GM19240 (cell line): Measurements from ENCODE around the gene PRM2.

ENCODE experiments used
- DNase-seq: peaks from one replicate; pipeline ENCODE4 v3.0.0; 2011; ENCODE audit warnings: low spot score; ENCODE audit not compliant: insufficient read length

Gene PRM2

DNA sequence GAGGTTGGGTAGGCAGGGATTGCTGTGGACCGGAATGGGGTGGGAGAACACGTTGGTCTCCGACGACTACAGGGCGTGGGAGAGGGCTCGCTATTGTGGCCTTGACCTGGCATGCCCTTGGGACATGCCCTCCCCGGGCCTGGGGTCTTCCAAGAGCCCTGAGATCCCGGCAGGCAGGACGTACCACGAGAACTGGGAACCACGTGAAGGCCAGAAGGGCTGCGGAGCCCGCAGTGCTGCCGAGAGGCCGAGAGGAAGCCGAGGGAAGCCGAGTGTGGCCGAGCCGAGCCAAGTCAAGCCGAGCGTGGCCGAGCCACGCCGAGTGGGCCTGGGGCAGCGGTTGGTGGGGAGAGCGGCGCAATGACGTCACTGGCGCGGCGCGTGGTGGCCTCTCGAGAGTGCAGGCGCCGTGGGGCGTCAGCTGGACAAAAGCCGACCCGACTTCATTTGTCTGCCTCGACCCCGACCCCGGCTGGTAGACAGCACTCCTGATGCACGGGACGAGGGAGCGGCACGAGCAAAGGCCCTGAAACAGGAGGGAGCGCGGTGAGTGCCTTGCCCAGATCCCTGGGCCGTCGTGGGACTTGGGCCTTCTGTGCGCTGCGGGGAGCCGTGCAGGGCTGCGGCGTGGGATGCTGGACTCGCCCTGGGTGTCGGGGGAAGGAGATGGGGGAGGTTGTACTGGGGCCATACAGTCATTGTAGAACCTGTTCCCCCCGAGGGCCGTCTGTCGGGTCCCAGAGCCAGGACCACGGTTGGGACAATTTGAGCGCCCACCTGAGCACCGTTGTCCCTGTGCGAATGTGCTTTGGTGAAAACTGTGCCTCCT lies 26.8 kb downstream of the PRM2 start:
- DNase-seq: no peak

GRCh38 chr16:11248133-11248532 lies 28.1 kb downstream of the PRM2 start:
- no peak for DNase-seq

DNA sequence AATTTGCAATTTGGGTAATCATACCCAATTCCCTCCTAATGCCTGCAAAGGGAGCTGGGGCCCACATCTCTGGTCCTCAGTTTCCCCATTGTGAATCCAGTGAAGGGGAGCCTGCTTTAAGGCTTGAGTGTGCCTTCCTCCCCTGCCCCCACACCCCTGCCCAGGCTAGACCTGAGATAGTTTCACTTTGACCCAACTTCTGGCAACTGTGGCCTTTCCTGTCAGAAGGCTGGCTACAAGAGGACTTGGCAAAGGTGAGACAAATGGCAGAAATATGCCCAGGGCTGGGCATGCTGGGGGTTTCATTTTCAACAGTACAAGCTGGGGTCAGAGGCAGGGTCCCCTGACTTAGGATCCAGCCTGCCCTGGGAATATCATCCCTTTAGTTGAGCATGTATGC lies 30.3 kb downstream of the PRM2 start:
- no peak for DNase-seq

DNA sequence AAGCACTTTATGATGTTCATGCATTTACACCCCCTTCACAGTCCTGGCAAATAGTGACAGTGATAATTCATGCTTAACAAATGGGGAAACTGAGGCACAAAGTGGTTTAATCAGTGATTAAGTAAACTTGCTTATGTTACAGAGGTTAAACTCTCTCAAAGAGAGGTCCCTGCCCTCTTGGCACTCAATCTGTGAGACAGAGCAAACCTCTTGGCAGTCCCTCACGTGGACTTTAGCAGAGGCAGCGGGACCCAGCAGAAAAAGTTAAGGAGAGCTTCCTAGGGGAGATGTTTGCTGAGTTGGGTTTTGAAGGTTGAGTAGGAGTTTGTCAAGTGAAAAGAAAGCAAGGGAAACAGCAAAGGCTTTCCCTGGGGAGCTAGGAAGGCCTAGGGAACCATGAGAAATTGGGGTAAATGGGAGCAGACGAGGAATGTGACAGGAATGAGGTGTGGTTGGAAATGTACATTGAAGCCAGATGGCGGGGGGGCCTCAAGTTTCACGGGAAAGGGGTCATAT lies 31.0 kb downstream of the PRM2 start:
- no peak for DNase-seq

DNA sequence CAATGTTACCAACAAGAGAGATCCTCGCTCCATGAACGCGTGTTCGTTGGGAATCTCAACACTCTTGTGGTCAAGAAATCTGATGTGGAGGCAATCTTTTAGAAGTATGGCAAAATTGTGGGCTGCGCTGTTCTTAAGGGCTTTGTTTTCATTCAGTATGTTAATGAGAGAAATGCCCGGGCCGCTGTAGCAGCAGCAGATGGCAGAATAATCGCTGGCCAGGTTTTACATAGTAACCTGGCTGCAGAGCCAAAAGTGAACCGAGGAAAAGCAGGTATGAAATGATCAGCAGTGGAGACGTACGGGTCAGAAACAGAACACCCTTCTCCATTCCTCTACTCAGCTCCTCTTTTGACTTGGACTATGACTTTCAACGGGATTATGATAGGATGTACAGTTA lies 33.6 kb downstream of the PRM2 start:
- no peak for DNase-seq

DNA sequence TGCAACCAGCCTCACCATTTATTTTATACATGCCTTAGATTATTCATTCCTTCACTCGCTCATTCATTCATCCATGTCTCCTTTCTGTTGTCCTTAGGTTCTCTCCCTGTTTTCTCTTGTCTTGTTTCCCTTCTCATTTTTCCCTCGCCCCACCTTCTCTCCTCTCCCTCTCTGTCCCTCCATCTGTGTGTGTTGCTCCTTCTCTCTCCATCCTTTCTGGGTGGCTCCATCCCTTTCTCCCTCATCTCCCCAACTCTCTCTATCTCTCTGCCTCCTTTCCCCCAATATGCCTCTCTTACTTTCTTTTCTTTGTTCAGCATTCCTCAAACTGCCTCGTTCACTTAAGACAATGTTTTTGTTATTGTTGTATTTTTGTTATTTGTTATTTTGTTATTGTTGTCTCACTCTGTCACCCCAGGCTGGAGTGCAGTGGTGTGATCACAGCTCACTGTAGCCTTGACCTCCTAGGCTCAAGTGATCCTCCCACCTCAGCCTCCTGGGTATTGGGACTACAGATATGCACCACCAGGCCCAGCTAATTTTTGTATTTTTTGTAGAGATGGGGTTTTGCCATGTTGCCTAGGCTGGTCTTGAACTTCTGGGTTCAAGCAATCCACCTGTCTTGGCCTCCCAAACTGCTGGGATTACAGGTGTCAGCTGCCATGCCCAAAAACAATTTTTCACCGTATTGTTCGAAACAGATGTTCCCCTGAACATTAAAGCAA lies 34.6 kb downstream of the PRM2 start:
- no peak for DNase-seq

GRCh38 chr16:11240636-11241473 lies 35.4 kb downstream of the PRM2 start:
- DNase-seq: no peak

DNA sequence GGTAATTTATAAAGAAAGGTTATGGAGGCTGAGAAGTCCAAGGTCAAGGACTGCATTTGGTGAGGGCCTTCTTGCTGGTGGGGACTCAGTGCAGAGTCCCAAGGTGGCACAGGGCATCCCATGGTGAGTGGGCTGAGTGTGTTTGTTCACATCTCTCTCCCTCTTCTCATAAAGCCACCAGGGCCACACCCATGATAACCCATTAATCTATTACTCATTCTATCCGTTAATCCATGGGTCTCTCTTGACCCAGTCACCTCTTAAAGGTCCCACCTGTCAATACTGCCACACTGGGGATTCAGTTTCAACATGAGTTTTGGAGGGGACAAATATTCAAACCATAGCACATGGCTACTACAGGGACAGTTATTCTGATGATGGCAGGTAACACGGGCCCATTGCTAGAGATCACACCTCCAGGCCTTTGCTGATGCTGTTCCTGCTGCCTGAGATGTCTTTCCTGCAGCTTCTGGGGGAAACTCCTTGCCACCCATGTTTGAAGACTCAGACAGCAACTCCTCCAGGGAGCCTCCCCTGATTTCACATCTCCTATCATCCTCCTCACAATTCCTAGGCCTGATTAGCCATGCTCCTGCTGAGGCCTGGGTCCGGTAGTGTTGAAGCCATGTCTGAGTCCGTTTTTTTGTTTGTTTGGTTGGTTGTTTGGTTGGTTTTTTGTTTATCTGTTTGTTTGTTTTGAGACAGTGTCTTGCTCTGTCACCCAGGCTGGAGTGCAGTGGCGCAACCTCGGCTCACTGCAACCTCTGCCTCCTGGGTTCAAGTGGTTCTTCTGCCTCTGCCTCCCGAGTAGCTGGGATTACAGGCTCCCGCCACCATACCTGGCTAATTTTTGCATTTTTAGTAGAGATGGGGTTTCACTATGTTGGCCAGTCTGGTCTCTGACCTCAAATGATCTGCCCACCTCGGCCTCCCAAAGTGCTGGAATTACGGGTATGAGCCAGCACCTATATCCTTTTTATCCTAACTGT lies 36.3 kb downstream of the PRM2 start:
- DNase-seq: no peak

GRCh38 chr16:11238272-11239202 lies 37.7 kb downstream of the PRM2 start:
- no peak for DNase-seq

DNA sequence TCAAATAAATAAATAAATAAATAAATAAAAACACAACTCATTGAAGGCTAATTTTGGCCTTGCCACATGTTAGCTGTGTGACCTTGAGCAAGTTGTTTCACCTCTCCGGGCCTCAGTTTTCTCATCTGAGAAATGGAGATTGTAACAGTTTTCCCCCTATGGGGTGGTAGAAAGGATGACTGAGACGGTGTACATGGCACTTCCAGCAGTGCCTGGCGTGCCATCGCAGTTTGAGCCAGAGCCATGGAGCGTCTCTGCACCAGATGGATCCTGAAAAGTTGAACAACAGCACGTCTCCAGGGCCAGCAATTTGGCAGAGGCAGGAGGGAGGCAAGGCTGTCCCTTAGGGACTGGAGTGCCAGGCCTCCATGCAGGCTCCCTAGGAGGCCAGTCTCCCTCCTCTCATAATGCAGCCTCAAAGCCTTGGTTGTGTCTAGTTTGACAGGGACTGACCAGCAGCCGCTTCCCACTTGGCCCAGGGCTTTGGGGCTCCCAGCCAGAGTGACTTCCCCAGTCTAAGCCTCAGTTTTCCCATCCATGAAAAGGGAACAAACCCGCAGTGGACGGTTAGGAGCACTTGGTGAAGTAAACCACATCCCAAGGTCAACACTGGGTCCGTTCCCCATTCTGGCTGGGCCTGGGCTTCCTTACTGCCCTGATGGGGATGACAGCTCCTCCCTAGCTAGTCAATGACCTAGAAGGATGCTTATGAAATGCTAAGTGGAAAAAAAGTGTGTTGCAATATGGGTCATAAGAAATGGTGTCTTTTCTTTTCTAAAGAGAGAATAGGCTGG lies 39.6 kb downstream of the PRM2 start:
- no peak for DNase-seq

GRCh38 chr16:11235703-11235991 lies 40.6 kb downstream of the PRM2 start:
- no peak for DNase-seq

DNA sequence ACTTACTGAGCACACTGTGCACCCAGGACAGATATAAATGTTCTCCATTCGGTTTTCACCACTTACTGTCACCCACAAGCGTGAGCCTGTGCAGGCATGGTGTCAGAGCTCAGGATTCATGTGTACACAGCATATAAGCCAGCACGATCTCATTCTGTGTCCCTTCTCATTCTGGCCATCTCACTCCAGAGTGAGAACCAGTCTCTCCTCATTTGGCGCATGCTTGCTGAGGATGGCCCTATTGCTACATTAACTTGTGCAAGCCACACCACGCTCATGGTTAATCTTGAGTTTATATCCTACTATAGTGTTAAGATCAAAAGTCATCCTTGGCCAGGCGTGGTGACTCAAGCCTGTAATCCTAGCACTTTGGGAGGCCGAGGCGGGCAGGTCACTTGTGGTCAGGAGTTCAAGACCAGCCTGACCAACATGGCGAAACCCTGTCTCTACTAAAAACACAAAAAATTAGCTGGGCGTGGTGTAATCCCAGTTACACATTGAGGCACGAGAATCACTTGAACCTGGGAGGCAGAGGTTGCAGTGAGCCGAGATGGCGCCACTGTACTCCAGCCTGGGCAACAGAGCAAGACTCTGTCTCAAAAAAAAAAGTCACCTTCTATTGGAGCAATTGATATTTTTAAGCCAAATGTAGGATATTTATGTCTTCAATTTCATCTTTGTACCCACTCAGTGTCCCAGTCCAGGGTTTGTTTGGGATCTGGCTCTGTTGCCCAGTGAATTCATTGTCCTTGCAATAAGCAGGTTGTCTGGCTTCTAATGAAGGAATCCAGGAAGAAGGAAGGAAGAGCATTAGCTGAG lies 41.2 kb downstream of the PRM2 start:
- no peak for DNase-seq

- DNase-seq: no peak
Observed at GRCh38 chr16:11233727-11234376, 42.4 kb downstream of the PRM2 start.

DNA sequence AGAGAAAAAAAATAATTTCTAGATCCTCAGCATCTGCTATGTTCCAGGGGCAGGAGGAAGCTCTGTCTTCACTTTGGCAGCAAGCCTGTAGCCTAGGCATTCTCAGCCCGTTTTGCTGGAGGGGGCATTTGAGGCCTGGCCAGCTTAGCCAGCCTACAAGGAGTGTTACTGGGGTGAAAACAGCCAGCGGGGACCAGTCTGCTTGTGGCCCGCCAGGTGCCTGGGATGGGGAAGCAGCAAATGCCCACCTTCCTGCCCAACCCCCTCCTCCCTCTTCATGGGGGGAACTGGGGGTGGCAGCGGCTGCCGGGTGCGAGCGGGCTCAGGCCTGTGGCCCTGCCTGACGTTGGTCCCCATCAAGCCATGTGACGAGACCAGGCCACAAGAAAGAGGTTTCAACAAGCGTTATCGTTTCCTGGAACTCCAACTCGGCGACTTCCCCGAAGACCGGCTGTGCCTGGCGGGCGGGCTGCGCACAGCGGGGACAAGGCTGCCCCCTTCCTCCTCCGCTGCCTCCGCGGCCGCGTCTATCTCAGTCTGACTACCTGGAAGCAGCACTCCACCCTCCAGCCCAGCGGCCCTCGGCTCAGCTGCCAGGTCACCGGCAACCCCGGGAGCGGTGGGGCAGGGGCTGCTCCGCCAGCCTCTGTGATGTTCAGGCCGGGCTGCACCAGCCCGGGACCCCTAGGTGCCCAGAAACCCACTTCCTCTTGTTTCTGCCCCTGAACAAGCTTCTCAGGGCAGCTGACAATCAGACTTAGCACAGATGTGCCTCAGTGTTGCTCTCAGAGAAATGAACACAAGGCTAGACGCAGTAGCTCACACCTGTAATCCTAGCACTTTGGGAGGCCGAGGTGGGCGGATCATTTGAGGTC lies 43.2 kb downstream of the PRM2 start:
- DNase-seq: no peak

- DNase-seq: no peak
Observed at GRCh38 chr16:11232302-11232851, 43.9 kb downstream of the PRM2 start.

- no peak for DNase-seq
Observed at GRCh38 chr16:11231367-11231970, 44.8 kb downstream of the PRM2 start.
